Trophoblast cell (in vitro differentiated cells and primary cell): ENCODE measurements around the gene PDHX.

Source experiments
- DNase-seq, 2 donors: peaks; one replicate each; pipeline ENCODE4 v3.0.0-alpha.2; 2016
- H2AFZ ChIP-seq: 2 replicates; pipeline ENCODE4 v1.6.1; 2013; ENCODE audit warnings: low read length, moderate library complexity, mild to moderate bottlenecking; ENCODE audit not compliant: insufficient read depth, poor library complexity
- H2AK5ac ChIP-seq: 2 replicates; pipeline ENCODE4 v1.6.1; 2013; ENCODE audit warnings: mild to moderate bottlenecking, low read length
- H2BK120ac ChIP-seq: 2 replicates; pipeline ENCODE4 v1.6.1; 2013; ENCODE audit warnings: low read length, mild to moderate bottlenecking, moderate library complexity; ENCODE audit not compliant: insufficient read depth, poor library complexity
- H2BK12ac ChIP-seq: 2 replicates; pipeline ENCODE4 v1.6.1; 2013; ENCODE audit warnings: mild to moderate bottlenecking, low read length, moderate library complexity
- H2BK5ac ChIP-seq: 2 replicates; pipeline ENCODE4 v1.6.1; 2013; ENCODE audit warnings: low read length, low read depth, moderate library complexity, mild to moderate bottlenecking; ENCODE audit not compliant: poor library complexity
- H3K14ac ChIP-seq: 2 replicates; pipeline ENCODE4 v1.6.1; 2013; ENCODE audit warnings: mild to moderate bottlenecking, low read length
- H3K18ac ChIP-seq: 2 replicates; pipeline ENCODE4 v1.6.1; 2013; ENCODE audit warnings: mild to moderate bottlenecking, low read length
- H3K23ac ChIP-seq: 2 replicates; pipeline ENCODE4 v1.6.1; 2013; ENCODE audit warnings: low read length
- H3K27ac ChIP-seq: 2 replicates; pipeline ENCODE4 v1.5.1; 2013; ENCODE audit warnings: low read depth, mild to moderate bottlenecking, inconsistent platforms, low read length, moderate library complexity
- H3K27me3 ChIP-seq: 2 replicates; pipeline ENCODE4 v1.6.1; 2013; ENCODE audit warnings: inconsistent platforms, mild to moderate bottlenecking, low read length, moderate library complexity; ENCODE audit not compliant: insufficient read depth
- H3K36me3 ChIP-seq, 2 experiments: 1 replicate in 1 of 2; 2 replicates in 1 of 2; pipeline ENCODE4 v1.6.1; 2013; ENCODE audit warnings: low read length in 2 of 2, mild to moderate bottlenecking in 2 of 2, moderate library complexity in 1 of 2; ENCODE audit not compliant: insufficient read depth in 2 of 2, control insufficient read depth in 1 of 2
- H3K4ac ChIP-seq: 2 replicates; pipeline ENCODE4 v1.6.1; 2013; ENCODE audit warnings: low read depth, mild to moderate bottlenecking, low read length, moderate library complexity
- H3K4me1 ChIP-seq, 2 experiments: 1 replicate in 1 of 2; 2 replicates in 1 of 2; pipeline ENCODE4 v1.6.1; 2013; ENCODE audit warnings: low read length in 2 of 2, mild to moderate bottlenecking in 2 of 2, moderate library complexity in 1 of 2; ENCODE audit not compliant: insufficient read depth in 2 of 2, control insufficient read depth in 1 of 2
- H3K4me2 ChIP-seq: 2 replicates; pipeline ENCODE4 v1.6.1; 2013; ENCODE audit warnings: inconsistent platforms, mild to moderate bottlenecking, low read length, moderate library complexity
- H3K4me3 ChIP-seq: 2 replicates; pipeline ENCODE4 v1.5.1; 2013; ENCODE audit warnings: mild to moderate bottlenecking, low read depth, low read length, inconsistent platforms
- H3K79me1 ChIP-seq: one replicate; pipeline ENCODE4 v1.6.1; 2013; ENCODE audit warnings: low read length
- H3K79me2 ChIP-seq: 2 replicates; pipeline ENCODE4 v1.6.1; 2013; ENCODE audit warnings: low read length, mild to moderate bottlenecking; ENCODE audit not compliant: control insufficient read depth, insufficient read depth, poor library complexity
- H3K9ac ChIP-seq: 2 replicates; pipeline ENCODE4 v1.6.1; 2013; ENCODE audit warnings: mild to moderate bottlenecking, low read length
- H3K9me3 ChIP-seq: 2 replicates; pipeline ENCODE4 v1.6.1; 2013; ENCODE audit warnings: low read depth, mild to moderate bottlenecking, control low read depth, inconsistent platforms, low read length; ENCODE audit not compliant: insufficient read depth
- H4K12ac ChIP-seq: 2 replicates; pipeline ENCODE4 v1.6.1; 2013; ENCODE audit warnings: low read depth, mild to moderate bottlenecking, low read length, moderate library complexity
- H4K8ac ChIP-seq: 2 replicates; pipeline ENCODE4 v1.6.1; 2013; ENCODE audit warnings: low read depth, mild to moderate bottlenecking, low read length, moderate library complexity
- H4K91ac ChIP-seq: one replicate; pipeline ENCODE4 v1.6.1; 2013; ENCODE audit warnings: low read depth, mild to moderate bottlenecking, low read length, moderate library complexity
- WGBS: extraction: QIAGEN DNeasy Blood & Tissue Kit; methylation state at CpG from one replicate; pipeline ENCODE4 v1.1.7; 2013; ENCODE audit warnings: missing lambda C conversion rate; ENCODE audit not compliant: insufficient read length, insufficient coverage; ENCODE audit errors: extremely low coverage; 5-methylcytosine and 5-hydroxymethylcytosine counted together

PDHX gene

DNA sequence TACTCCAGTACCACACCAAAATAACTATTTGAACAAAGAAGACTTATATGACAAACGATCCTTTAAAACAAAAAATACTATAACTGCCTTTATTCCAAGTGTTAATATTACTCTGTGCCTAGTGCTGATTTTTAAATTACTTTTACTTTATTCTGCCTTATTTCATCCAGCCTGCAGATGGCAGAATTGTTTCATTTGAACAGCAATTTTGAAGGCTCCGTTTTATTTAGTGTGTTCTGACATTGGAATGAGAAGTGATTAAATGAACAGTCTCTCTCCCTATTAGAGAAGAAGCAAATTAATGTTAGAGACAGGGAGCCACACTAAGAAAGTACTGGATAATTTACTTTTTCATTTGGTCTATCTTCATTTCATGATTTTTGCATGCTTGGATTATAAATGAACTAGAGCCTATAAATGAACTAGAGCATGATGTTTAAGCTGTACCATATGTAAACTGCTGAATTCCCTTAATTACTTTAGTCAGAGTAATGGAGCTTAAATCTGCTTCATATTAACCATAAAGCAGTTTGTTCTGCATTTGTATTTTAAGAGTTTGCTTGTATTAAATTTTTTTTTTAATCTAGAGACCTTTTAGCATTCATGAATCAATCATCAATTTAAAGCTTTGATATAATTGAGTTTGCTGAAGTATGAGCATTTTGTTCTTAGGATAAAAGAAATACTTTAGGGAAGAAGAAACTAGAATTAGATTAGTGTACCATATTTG is 9.8 kb downstream of the PDHX start:
- no peak overlapping the region for H2BK12ac ChIP-seq
- H2AK5ac ChIP-seq: no peak overlapping the region
- no peak overlapping the region for H4K91ac ChIP-seq
- H2BK120ac ChIP-seq: no peak overlapping the region
- DNase-seq: peak in 1 of 2 donors; percentile 72
- peaks cover 0 to 3% of the 10 kb centered on the region in 2 experiments for H3K4me1 ChIP-seq
- no peak overlapping the region for H3K23ac ChIP-seq
- no peaks in the 10 kb centered on the region for H3K79me1 ChIP-seq
- H3K27ac ChIP-seq: no peak overlapping the region
- no peaks in the 10 kb centered on the region for H3K79me2 ChIP-seq
- WGBS: no CpG with 5 or more reads among the region's 2 CpGs
- H3K9me3 ChIP-seq: no peaks in the 10 kb centered on the region
- no peak overlapping the region for H3K4me3 ChIP-seq
- H3K18ac ChIP-seq: no peak overlapping the region
- no peak overlapping the region for H4K8ac ChIP-seq
- no peak overlapping the region for H3K4me2 ChIP-seq
- no peaks in the 10 kb centered on the region for H3K27me3 ChIP-seq
- no peak overlapping the region for H3K9ac ChIP-seq
- H4K12ac ChIP-seq: no peak overlapping the region
- no peak overlapping the region for H2AFZ ChIP-seq
- no peak overlapping the region for H3K4ac ChIP-seq
- no peak overlapping the region for H3K14ac ChIP-seq
- no peaks in the 10 kb centered on the region for H3K36me3 ChIP-seq
- H2BK5ac ChIP-seq: no peak overlapping the region

DNA sequence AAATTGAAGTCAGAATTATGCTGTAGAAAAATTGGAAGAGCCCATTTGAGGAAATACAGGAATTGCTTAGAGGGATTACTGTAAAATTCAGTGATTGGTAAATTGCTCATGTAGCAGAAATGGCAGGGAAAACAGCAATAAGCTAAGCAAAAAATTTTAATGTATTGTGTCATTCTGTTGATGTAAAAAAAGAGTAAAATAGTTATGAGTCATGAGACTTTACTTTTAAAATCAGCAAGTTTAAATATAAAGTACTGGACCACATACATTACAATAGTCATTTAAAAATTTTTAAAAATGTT is 10.4 kb downstream of the PDHX start:
- H3K27me3 ChIP-seq: no peaks in the 10 kb centered on the region
- H3K9ac ChIP-seq: no peak overlapping the region
- H3K14ac ChIP-seq: no peak overlapping the region
- H4K12ac ChIP-seq: no peak overlapping the region
- peak in 1 of 2 donors; percentile 14 for DNase-seq
- no peak overlapping the region for H2AK5ac ChIP-seq
- no peaks in the 10 kb centered on the region for H3K79me2 ChIP-seq
- H3K27ac ChIP-seq: no peak overlapping the region
- H2BK120ac ChIP-seq: no peak overlapping the region
- H4K91ac ChIP-seq: no peak overlapping the region
- no peak overlapping the region for H2BK5ac ChIP-seq
- H3K4me2 ChIP-seq: no peak overlapping the region
- no peak overlapping the region for H3K4ac ChIP-seq
- no peak overlapping the region for H2BK12ac ChIP-seq
- no peaks in the 10 kb centered on the region for H3K79me1 ChIP-seq
- H3K23ac ChIP-seq: no peak overlapping the region
- H3K36me3 ChIP-seq: no peaks in the 10 kb centered on the region
- H4K8ac ChIP-seq: no peak overlapping the region
- H3K18ac ChIP-seq: no peak overlapping the region
- H3K9me3 ChIP-seq: no peaks in the 10 kb centered on the region
- H2AFZ ChIP-seq: no peak overlapping the region
- no peak overlapping the region for H3K4me3 ChIP-seq
- H3K4me1 ChIP-seq: peaks cover 0 to 3% of the 10 kb centered on the region in 2 experiments

DNA sequence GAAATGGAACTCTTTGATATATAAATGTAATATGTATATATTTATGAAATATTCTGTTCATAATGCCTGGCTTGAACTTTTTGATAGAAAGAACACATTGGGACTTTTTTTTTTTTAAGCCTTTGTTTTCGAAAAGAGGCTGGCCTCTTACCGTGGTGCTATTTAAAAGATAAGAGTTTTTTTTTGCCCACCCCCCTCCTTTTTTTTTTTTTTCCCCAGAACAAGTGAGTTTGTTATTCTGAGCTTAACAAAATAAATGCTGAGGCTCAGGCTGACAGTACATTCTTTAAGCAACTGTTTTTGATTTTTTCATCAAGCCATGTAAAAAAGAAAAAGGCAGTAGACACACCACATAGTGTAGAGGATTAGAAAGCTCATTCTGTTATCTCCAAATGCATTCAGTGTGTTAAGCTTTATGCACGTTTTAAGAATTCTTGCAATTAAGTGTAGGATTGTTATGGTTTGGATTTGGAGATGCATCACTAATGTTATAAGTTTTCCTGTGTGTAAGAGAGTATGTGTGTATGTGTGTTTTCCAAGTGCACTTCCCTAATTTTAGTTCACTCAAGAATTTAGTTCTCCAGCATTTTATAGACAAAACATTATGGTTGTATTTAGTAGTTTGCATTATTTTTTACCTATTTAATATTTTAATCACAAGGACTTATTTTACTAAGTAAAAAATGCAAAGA is 12.0 kb downstream of the PDHX start:
- Histone ChIP-seq H2AFZ (no peak overlapping the region), H3K4ac (no peak overlapping the region), H3K9me3 (no peaks in the 10 kb centered on the region), H4K91ac (no peak overlapping the region), H3K27ac (no peak overlapping the region), H3K18ac (no peak overlapping the region), H2BK12ac (no peak overlapping the region), H3K14ac (no peak overlapping the region), H3K4me2 (no peak overlapping the region), H2BK120ac (no peak overlapping the region), H3K79me1 (no peaks in the 10 kb centered on the region), H3K79me2 (no peaks in the 10 kb centered on the region), H4K12ac (no peak overlapping the region), H3K4me1 (peaks cover 0 to 3% of the 10 kb centered on the region in 2 experiments), H2BK5ac (no peak overlapping the region), H3K36me3 (no peaks in the 10 kb centered on the region), H3K27me3 (no peaks in the 10 kb centered on the region), H3K4me3 (no peak overlapping the region), H3K9ac (no peak overlapping the region), H3K23ac (no peak overlapping the region), H4K8ac (no peak overlapping the region), H2AK5ac (no peak overlapping the region)
- no CpG with 5 or more reads among the region's 3 CpGs for WGBS
- DNase-seq: no peak

DNA sequence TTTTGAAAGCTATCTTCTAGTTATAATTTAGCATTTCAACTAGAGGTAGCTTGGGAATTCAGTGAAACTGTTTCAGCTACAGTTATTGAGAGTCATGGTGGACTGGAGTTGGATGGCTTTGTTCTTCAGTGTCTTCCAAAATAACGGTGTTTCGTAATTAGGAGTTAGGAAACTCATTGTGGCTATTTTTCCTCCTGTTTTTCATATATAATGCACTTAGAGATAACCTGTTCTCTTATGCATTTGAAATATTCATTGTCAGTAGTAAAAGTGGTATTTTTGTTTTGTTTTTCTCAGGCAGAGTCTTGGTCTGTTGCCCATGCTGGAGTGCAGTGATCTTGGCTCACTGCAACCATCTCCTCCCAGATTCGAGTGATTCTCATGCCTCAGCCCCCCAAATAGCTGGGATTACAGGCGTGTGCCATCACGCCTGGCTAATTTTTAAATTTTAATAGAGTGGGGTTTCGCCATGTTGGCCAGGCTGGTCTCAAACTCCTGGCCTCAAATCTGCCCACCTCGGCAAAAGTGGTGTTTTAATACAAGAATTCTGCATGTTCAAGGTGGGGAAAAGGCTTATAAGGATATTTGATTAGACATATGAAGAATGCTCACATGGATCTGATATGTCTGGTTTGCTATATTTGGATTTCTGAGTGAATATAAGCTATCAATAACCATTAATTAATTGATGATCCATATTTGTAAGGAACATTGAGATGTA is 12.7 kb downstream of the PDHX start:
- no peak overlapping the region for H3K4me2 ChIP-seq
- H3K27ac ChIP-seq: no peak overlapping the region
- H2AK5ac ChIP-seq: no peak overlapping the region
- no peak overlapping the region for H2BK120ac ChIP-seq
- H3K4me1 ChIP-seq: peaks cover 0 to 3% of the 10 kb centered on the region in 2 experiments
- no peak overlapping the region for H3K4me3 ChIP-seq
- H3K79me2 ChIP-seq: no peaks in the 10 kb centered on the region
- H2BK5ac ChIP-seq: no peak overlapping the region
- no peak overlapping the region for H2BK12ac ChIP-seq
- H3K14ac ChIP-seq: no peak overlapping the region
- no peak overlapping the region for H2AFZ ChIP-seq
- H3K27me3 ChIP-seq: no peaks in the 10 kb centered on the region
- no CpG with 5 or more reads among the region's 7 CpGs for WGBS
- H3K9me3 ChIP-seq: no peaks in the 10 kb centered on the region
- H3K4ac ChIP-seq: no peak overlapping the region
- H3K36me3 ChIP-seq: peaks cover 0 to 1% of the 10 kb centered on the region in 2 experiments
- H3K23ac ChIP-seq: no peak overlapping the region
- H4K8ac ChIP-seq: no peak overlapping the region
- no peak overlapping the region for H3K18ac ChIP-seq
- DNase-seq: no peak
- no peak overlapping the region for H4K91ac ChIP-seq
- no peak overlapping the region for H3K9ac ChIP-seq
- no peaks in the 10 kb centered on the region for H3K79me1 ChIP-seq
- no peak overlapping the region for H4K12ac ChIP-seq
